HepG2 (cell line): Measurements from ENCODE around the gene CBLB. TPM values are rescaled to one million over a fixed set of nuclear protein-coding genes. Genes with fewer than 3 reads are reported as not detected.

Experiments
- ARNTL ChIP-seq: sonication (generic); formaldehyde crosslinking; IDR thresholded peaks from 2 replicates; pipeline ENCODE4 v1.4.0; 2020; ENCODE audit warnings: mild to moderate bottlenecking, missing genetic modification reagents
- EP300 ChIP-seq, 3 experiments: sonication (generic) in 1 of 3; formaldehyde crosslinking in 1 of 3; IDR thresholded peaks; 2 replicates each; pipeline versions ENCODE4 v1.5.1 to v1.6.1; 2011 to 2020; ENCODE audit warnings: low read depth in 2 of 3, low read length in 2 of 3, borderline replicate concordance in 1 of 3, improper control_type of control experiment in 1 of 3, mild to moderate bottlenecking in 1 of 3, missing genetic modification reagents in 1 of 3, moderate library complexity in 1 of 3
- GABPA ChIP-seq, 2 experiments: IDR thresholded peaks; 2 replicates each; pipeline ENCODE4 v1.6.1; 2011 to 2016; ENCODE audit warnings: low read depth in 2 of 2, low read length in 1 of 2, missing biosample characterization in 1 of 2, missing genetic modification characterization in 1 of 2
- GPN1 ChIP-seq: sonication (generic); formaldehyde crosslinking; IDR thresholded peaks from 2 replicates; pipeline ENCODE4 v1.5.1; 2020; ENCODE audit warnings: missing genetic modification reagents, borderline replicate concordance
- KAT8 ChIP-seq: IDR thresholded peaks from 2 replicates; pipeline ENCODE4 v1.6.1; 2016; ENCODE audit warnings: missing genetic modification reagents, missing compliant biosample characterization
- KDM1A ChIP-seq: IDR thresholded peaks from 2 replicates; pipeline ENCODE4 v1.6.1; 2016; ENCODE audit warnings: missing compliant biosample characterization
- KLF13 ChIP-seq: sonication (generic); formaldehyde crosslinking; IDR thresholded peaks from 2 replicates; pipeline ENCODE4 v1.4.0; 2020; ENCODE audit warnings: mild to moderate bottlenecking, missing genetic modification reagents
- MBNL3 ChIP-seq: fragments of 250-450 bp; sonication (Bioruptor Pico); conservative IDR thresholded peaks from 2 replicates; pipeline ENCODE4 v1.8.0; 2022; ENCODE audit warnings: mild to moderate bottlenecking, inconsistent platforms
- NKX3-1 ChIP-seq: sonication (generic); formaldehyde crosslinking; IDR thresholded peaks from 2 replicates; pipeline ENCODE4 v1.5.0; 2020; ENCODE audit warnings: missing genetic modification reagents
- RBAK ChIP-seq: sonication (generic); formaldehyde crosslinking; IDR thresholded peaks from 2 replicates; pipeline ENCODE4 v1.5.1; 2020; ENCODE audit warnings: mild to moderate bottlenecking, missing genetic modification reagents
- REL ChIP-seq: sonication (generic); formaldehyde crosslinking; conservative IDR thresholded peaks from 2 replicates; pipeline ENCODE4 v1.8.0; 2022; ENCODE audit warnings: mild to moderate bottlenecking, missing genetic modification reagents, moderate library complexity
- TAF1 ChIP-seq: sonication (generic); formaldehyde crosslinking; IDR thresholded peaks from 2 replicates; pipeline ENCODE4 v1.4.0; 2020; ENCODE audit warnings: missing genetic modification reagents
- TFAP4 ChIP-seq: sonication (generic); IDR thresholded peaks from 2 replicates; pipeline ENCODE4 v1.6.1; 2016; ENCODE audit warnings: low read depth, borderline replicate concordance
- THAP8 ChIP-seq: sonication (generic); formaldehyde crosslinking; IDR thresholded peaks from 2 replicates; pipeline ENCODE4 v1.5.1; 2020; ENCODE audit warnings: missing genetic modification reagents, mild to moderate bottlenecking, borderline replicate concordance
- U2AF2 ChIP-seq: fragments of 200-400 bp; formaldehyde crosslinking; IDR thresholded peaks from 2 replicates; pipeline ENCODE4 v1.6.1; 2017; ENCODE audit warnings: low read depth, mild to moderate bottlenecking, low read length
- ZFP90 ChIP-seq: sonication (generic); formaldehyde crosslinking; IDR thresholded peaks from 2 replicates; pipeline ENCODE4 v1.8.0; 2022; ENCODE audit warnings: missing genetic modification reagents, mild to moderate bottlenecking, inconsistent platforms, borderline replicate concordance
- ZNF234 ChIP-seq: sonication (generic); formaldehyde crosslinking; conservative IDR thresholded peaks from 2 replicates; pipeline ENCODE4 v1.5.1; 2020; ENCODE audit warnings: mild to moderate bottlenecking, missing genetic modification reagents
- ZNF549 ChIP-seq: sonication (generic); formaldehyde crosslinking; IDR thresholded peaks from 2 replicates; pipeline ENCODE4 v1.5.0; 2020; ENCODE audit warnings: missing genetic modification reagents
- ZNF7 ChIP-seq: IDR thresholded peaks from 2 replicates; pipeline ENCODE4 v1.6.1; 2016; ENCODE audit warnings: missing biosample characterization, missing genetic modification reagents
- polyA plus RNA-seq, 8 experiments: library from polyadenylated mRNA; depleted of rRNA in 3 of 8; stranded (reverse) in 7 of 8; unstranded in 1 of 8; fragments of >200 nt; fragmentation: Illumina TruSeq in 4 of 8; extraction: Trizol in 4 of 8; gene quantifications; 2 replicates each; pipeline versions ENCODE4 v1.2.1 to v1.2.3, GENCODE V29; 2011 to 2016; ENCODE audit warnings: low read depth in 4 of 8, missing spikeins in 1 of 8, mixed read lengths in 1 of 8; ENCODE audit not compliant: insufficient read depth in 1 of 8
- total RNA-seq, 5 experiments: library from RNA; depleted of rRNA; stranded (reverse); fragments of >200 nt; fragmentation: Illumina TruSeq; extraction: Trizol; gene quantifications; 2 replicates each; pipeline ENCODE4 v1.2.3, GENCODE V29; 2016; ENCODE audit warnings: low read depth in 1 of 5
- TF ChIP-seq, protein P1 (sequence below): sonication (generic); formaldehyde crosslinking; IDR thresholded peaks from 2 replicates; pipeline ENCODE4 v1.4.0; 2020; ENCODE audit warnings: missing genetic modification reagents, mild to moderate bottlenecking, borderline replicate concordance
- TF ChIP-seq, protein P2 (sequence below): sonication (generic); formaldehyde crosslinking; IDR thresholded peaks from 2 replicates; pipeline ENCODE4 v1.8.0; 2022; ENCODE audit warnings: missing genetic modification reagents, mild to moderate bottlenecking, inconsistent platforms, borderline replicate concordance
- TF ChIP-seq, protein P3 (sequence below): sonication (generic); formaldehyde crosslinking; IDR thresholded peaks from 2 replicates; pipeline ENCODE4 v1.4.0; 2020; ENCODE audit warnings: mild to moderate bottlenecking, low read depth, missing genetic modification reagents

Gene CBLB
- total and polyA plus RNA-seq, 2 of the 13 experiments (the other 11 are each of a cell fraction or from before 2014, with no cell fraction given): 9.8 to 16.4 TPM

GRCh38 chr3:105868742-105869530 lies at the start of gene CBLB (continued):
- TF ChIP-seq, protein P1, sequence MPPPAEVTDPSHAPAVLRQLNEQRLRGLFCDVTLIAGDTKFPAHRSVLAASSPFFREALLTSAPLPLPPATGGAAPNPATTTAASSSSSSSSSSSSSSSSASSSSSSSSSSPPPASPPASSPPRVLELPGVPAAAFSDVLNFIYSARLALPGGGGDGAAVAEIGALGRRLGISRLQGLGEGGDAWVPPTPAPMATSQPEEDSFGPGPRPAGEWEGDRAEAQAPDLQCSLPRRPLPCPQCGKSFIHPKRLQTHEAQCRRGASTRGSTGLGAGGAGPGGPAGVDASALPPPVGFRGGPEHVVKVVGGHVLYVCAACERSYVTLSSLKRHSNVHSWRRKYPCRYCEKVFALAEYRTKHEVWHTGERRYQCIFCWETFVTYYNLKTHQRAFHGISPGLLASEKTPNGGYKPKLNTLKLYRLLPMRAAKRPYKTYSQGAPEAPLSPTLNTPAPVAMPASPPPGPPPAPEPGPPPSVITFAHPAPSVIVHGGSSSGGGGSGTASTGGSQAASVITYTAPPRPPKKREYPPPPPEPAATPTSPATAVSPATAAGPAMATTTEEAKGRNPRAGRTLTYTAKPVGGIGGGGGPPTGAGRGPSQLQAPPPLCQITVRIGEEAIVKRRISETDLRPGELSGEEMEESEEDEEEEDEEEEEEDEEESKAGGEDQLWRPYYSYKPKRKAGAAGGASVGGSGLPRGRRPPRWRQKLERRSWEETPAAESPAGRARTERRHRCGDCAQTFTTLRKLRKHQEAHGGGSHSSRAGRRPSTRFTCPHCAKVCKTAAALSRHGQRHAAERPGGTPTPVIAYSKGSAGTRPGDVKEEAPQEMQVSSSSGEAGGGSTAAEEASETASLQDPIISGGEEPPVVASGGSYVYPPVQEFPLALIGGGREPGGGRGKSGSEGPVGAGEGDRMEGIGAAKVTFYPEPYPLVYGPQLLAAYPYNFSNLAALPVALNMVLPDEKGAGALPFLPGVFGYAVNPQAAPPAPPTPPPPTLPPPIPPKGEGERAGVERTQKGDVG (CRISPR knock-in tag): no peak
- TF ChIP-seq RBAK (no peak), ARNTL (CRISPR knock-in tag) (no peak), ZNF7 (CRISPR knock-in tag) (no peak), THAP8 (no peak), GABPA (IDR thresholded peaks at IDR 0.05; ENCODE audit: low read depth, low read length) (peak; percentile 63), GABPA (CRISPR knock-in tag; IDR thresholded peaks at IDR 0.05; ENCODE audit: low read depth) (peak; percentile 89), GPN1 (no peak), TFAP4 (peak; percentile 72; the same call in 1 of the 2 replicates), ZNF234 (CRISPR knock-in tag) (no peak), U2AF2 (no peak), KLF13 (CRISPR knock-in tag) (no peak), MBNL3 (CRISPR knock-in tag) (no peak), REL (CRISPR knock-in tag) (0 out of 2 replicates have a peak, but pooled peaks have one; percentile 45), KAT8 (CRISPR knock-in tag) (peak; percentile 66; the same call in 1 of the 2 replicates), NKX3-1 (CRISPR knock-in tag) (peak; percentile 68; the same call in 1 of the 2 replicates), KDM1A (CRISPR knock-in tag) (no peak), ZNF549 (no peak), ZFP90 (CRISPR knock-in tag) (no peak), TAF1 (CRISPR knock-in tag) (peak; percentile 82), EP300 (IDR thresholded peaks at IDR 0.05; ENCODE audit: low read depth in 2 of 2, low read length in 2 of 2) (no peak), EP300 (CRISPR knock-in tag; IDR thresholded peaks at IDR 0.05; ENCODE audit: borderline replicate concordance) (no peak)
- TF ChIP-seq, protein P2, sequence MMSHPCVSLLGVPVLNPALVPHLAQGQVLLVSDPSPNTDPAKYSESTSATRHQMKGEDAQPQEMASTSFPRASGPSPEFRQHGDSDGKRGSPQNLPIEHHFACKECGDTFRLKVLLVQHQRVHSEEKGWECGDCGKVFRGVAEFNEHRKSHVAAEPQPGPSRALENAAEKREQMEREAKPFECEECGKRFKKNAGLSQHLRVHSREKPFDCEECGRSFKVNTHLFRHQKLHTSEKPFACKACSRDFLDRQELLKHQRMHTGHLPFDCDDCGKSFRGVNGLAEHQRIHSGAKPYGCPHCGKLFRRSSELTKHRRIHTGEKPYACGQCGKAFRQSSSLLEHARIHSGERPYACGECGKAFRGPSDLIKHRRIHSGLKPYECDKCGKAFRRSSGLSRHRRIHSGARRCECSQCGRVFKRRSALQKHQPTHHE (CRISPR knock-in tag): no peak; the same call in 1 of the 2 replicates
- TF ChIP-seq, protein P3, sequence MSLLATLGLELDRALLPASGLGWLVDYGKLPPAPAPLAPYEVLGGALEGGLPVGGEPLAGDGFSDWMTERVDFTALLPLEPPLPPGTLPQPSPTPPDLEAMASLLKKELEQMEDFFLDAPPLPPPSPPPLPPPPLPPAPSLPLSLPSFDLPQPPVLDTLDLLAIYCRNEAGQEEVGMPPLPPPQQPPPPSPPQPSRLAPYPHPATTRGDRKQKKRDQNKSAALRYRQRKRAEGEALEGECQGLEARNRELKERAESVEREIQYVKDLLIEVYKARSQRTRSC (CRISPR knock-in tag): no peak
